HepG2 (cell line): Measurements from ENCODE around the gene EDEM3.

ENCODE experiments used
- CTCF ChIP-seq: sonication (generic); formaldehyde crosslinking; IDR thresholded peaks from 2 replicates; pipeline ENCODE4 v1.5.0; 2020; ENCODE audit warnings: mild to moderate bottlenecking, missing genetic modification reagents, moderate library complexity
- EZH2 ChIP-seq: conservative IDR thresholded peaks from 2 replicates; pipeline ENCODE4 v1.6.1; 2012; ENCODE audit warnings: mild to moderate bottlenecking, low read depth, low read length, moderate library complexity
- REL ChIP-seq: sonication (generic); formaldehyde crosslinking; conservative IDR thresholded peaks from 2 replicates; pipeline ENCODE4 v1.8.0; 2022; ENCODE audit warnings: mild to moderate bottlenecking, missing genetic modification reagents, moderate library complexity
- ZBTB8A ChIP-seq: sonication (generic); formaldehyde crosslinking; IDR thresholded peaks from 2 replicates; pipeline ENCODE4 v1.4.0; 2020; ENCODE audit warnings: mild to moderate bottlenecking, low read depth, missing genetic modification reagents, borderline replicate concordance
- ZNF138 ChIP-seq: sonication (generic); formaldehyde crosslinking; IDR thresholded peaks from 2 replicates; pipeline ENCODE4 v1.5.0; 2020; ENCODE audit warnings: mild to moderate bottlenecking, low read depth, missing genetic modification reagents

- TF ChIP-seq REL (no peak), CTCF (CRISPR knock-in tag) (no peak), ZBTB8A (no peak), ZNF138 (CRISPR knock-in tag) (no peak), EZH2 (no peak)
Observed at GRCh38 chr1:184705271-184705670, 49.4 kb downstream of the EDEM3 start.
